HEK293 (cell line): ENCODE results near the gene LYPD5.

Experiments
- CTCF ChIA-PET: fragments of 350-600 bp; formaldehyde crosslinking; extraction: SDS; loops from one replicate; lab custom pipeline; 2021; ENCODE audit warnings: antibody characterized with exemption; lab: Yijun Ruan, JAX
- POLR2A ChIA-PET: fragments of 300-600 bp; formaldehyde crosslinking; extraction: SDS; loops from one replicate; lab custom pipeline; 2020; ENCODE audit warnings: antibody characterized with exemption, inconsistent platforms; lab: Yijun Ruan, JAX
- H3K27ac ChIP-seq: fragments of 200-500 bp; sonication (Bioruptor generic); 2 replicates; pipeline ENCODE4 v1.5.1; 2014; ENCODE audit warnings: low read depth, low read length, control low read depth, inconsistent platforms; ENCODE audit errors: extremely low read depth
- H3K36me3 ChIP-seq, 2 experiments: fragments of 200-500 bp in 1 of 2; sonication (Bioruptor generic) in 1 of 2; 1 replicate in 1 of 2; 2 replicates in 1 of 2; pipeline ENCODE4 v1.5.1; 2014 to 2017; ENCODE audit warnings: inconsistent platforms in 2 of 2, low read length in 2 of 2; ENCODE audit not compliant: control insufficient read depth in 2 of 2, insufficient read depth in 1 of 2
- H3K4me1 ChIP-seq: fragments of 200-500 bp; sonication (Bioruptor generic); 2 replicates; pipeline ENCODE4 v1.5.1; 2014; ENCODE audit warnings: mild to moderate bottlenecking, low read length, inconsistent platforms; ENCODE audit not compliant: control insufficient read depth, insufficient read depth
- H3K4me3 ChIP-seq: 2 replicates; pipeline ENCODE4 v1.5.1; 2011; ENCODE audit warnings: low read depth, mild to moderate bottlenecking, control low read depth, low read length, moderate library complexity
- H3K9me3 ChIP-seq: fragments of 200-500 bp; sonication (Bioruptor generic); 2 replicates; pipeline ENCODE4 v1.5.1; 2014; ENCODE audit warnings: low read depth, low read length, inconsistent platforms; ENCODE audit not compliant: control insufficient read depth, insufficient read depth
- GLIS1 ChIP-seq: fragments of 450-650 bp; formaldehyde crosslinking; IDR thresholded peaks from 2 replicates; pipeline ENCODE4 v1.5.1; 2016; ENCODE audit warnings: missing biosample characterization, missing genetic modification characterization
- KLF8 ChIP-seq: fragments of 450-650 bp; formaldehyde crosslinking; IDR thresholded peaks from 2 replicates; pipeline ENCODE4 v1.5.1; 2016; ENCODE audit warnings: missing biosample characterization, missing genetic modification characterization
- OSR2 ChIP-seq: fragments of 450-650 bp; formaldehyde crosslinking; IDR thresholded peaks from 2 replicates; pipeline ENCODE4 v1.5.1; 2016; ENCODE audit warnings: missing biosample characterization, missing genetic modification characterization
- PRDM2 ChIP-seq: fragments of 450-650 bp; formaldehyde crosslinking; IDR thresholded peaks from 2 replicates; pipeline ENCODE4 v1.5.1; 2016; ENCODE audit warnings: missing biosample characterization, missing genetic modification characterization, borderline replicate concordance
- ZBTB44 ChIP-seq: fragments of 450-650 bp; IDR thresholded peaks from 2 replicates; pipeline ENCODE4 v1.5.1; 2018; ENCODE audit warnings: missing biosample characterization, mild to moderate bottlenecking, missing genetic modification characterization
- ZEB2 ChIP-seq: fragments of 450-650 bp; formaldehyde crosslinking; IDR thresholded peaks from 2 replicates; pipeline ENCODE4 v1.5.1; 2016; ENCODE audit warnings: missing biosample characterization, missing genetic modification characterization
- ZFP41 ChIP-seq: fragments of 450-650 bp; formaldehyde crosslinking; IDR thresholded peaks from 2 replicates; pipeline ENCODE4 v1.5.1; 2016; ENCODE audit warnings: missing biosample characterization, missing genetic modification characterization, borderline replicate concordance
- ZNF146 ChIP-seq: fragments of 450-650 bp; formaldehyde crosslinking; IDR thresholded peaks from 2 replicates; pipeline ENCODE4 v1.5.1; 2016; ENCODE audit warnings: missing biosample characterization, missing genetic modification characterization
- ZNF169 ChIP-seq: fragments of 450-650 bp; formaldehyde crosslinking; IDR thresholded peaks from 2 replicates; pipeline ENCODE4 v1.5.1; 2016; ENCODE audit warnings: missing biosample characterization, missing genetic modification characterization
- ZNF2 ChIP-seq: fragments of 450-650 bp; formaldehyde crosslinking; IDR thresholded peaks from 2 replicates; pipeline ENCODE4 v1.5.1; 2016; ENCODE audit warnings: missing biosample characterization, missing genetic modification characterization
- ZNF239 ChIP-seq: fragments of 450-650 bp; formaldehyde crosslinking; IDR thresholded peaks from 2 replicates; pipeline ENCODE4 v1.5.1; 2016; ENCODE audit warnings: missing biosample characterization, missing genetic modification characterization
- ZNF302 ChIP-seq: fragments of 450-650 bp; formaldehyde crosslinking; IDR thresholded peaks from 2 replicates; pipeline ENCODE4 v1.5.1; 2016; ENCODE audit warnings: missing biosample characterization, missing genetic modification characterization, low read depth
- ZNF366 ChIP-seq: fragments of 450-650 bp; formaldehyde crosslinking; conservative IDR thresholded peaks from 2 replicates; pipeline ENCODE4 v1.5.1; 2016; ENCODE audit warnings: missing biosample characterization, missing genetic modification characterization
- ZNF391 ChIP-seq: fragments of 450-650 bp; formaldehyde crosslinking; IDR thresholded peaks from 2 replicates; pipeline ENCODE4 v1.5.1; 2016; ENCODE audit warnings: low read depth, missing biosample characterization, missing genetic modification characterization, borderline replicate concordance
- ZNF398 ChIP-seq: fragments of 450-650 bp; formaldehyde crosslinking; IDR thresholded peaks from 2 replicates; pipeline ENCODE4 v1.5.1; 2017; ENCODE audit warnings: missing biosample characterization, missing genetic modification characterization
- ZNF521 ChIP-seq: fragments of 450-650 bp; formaldehyde crosslinking; IDR thresholded peaks from 2 replicates; pipeline ENCODE4 v1.5.1; 2017; ENCODE audit warnings: missing biosample characterization, mild to moderate bottlenecking, missing genetic modification characterization
- ZNF544 ChIP-seq: fragments of 450-650 bp; formaldehyde crosslinking; IDR thresholded peaks from 2 replicates; pipeline ENCODE4 v1.5.0; 2017; ENCODE audit warnings: missing biosample characterization, missing genetic modification characterization
- ZNF600 ChIP-seq: fragments of 450-650 bp; formaldehyde crosslinking; IDR thresholded peaks from 2 replicates; pipeline ENCODE4 v1.5.1; 2016; ENCODE audit warnings: missing biosample characterization, missing genetic modification characterization
- ZNF660 ChIP-seq: fragments of 450-650 bp; IDR thresholded peaks from 2 replicates; pipeline ENCODE4 v1.5.1; 2018; ENCODE audit warnings: missing biosample characterization, mild to moderate bottlenecking, missing genetic modification characterization
- TF ChIP-seq, protein P1 (sequence below): fragments of 450-650 bp; formaldehyde crosslinking; IDR thresholded peaks from 2 replicates; pipeline ENCODE4 v1.5.1; 2016; ENCODE audit warnings: missing biosample characterization, missing genetic modification characterization
- TF ChIP-seq, protein P2 (sequence below): fragments of 450-650 bp; formaldehyde crosslinking; IDR thresholded peaks from 2 replicates; pipeline ENCODE4 v1.5.1; 2016; ENCODE audit warnings: missing biosample characterization, missing genetic modification characterization

Gene LYPD5

GRCh38 chr19:43784241-43784980 is 17.8 kb downstream of the LYPD5 start (continued):
- peak; percentile 24; the same call in 1 of the 2 replicates for TF ChIP-seq ZEB2 (tag by site-specific recombination)
- TF ChIP-seq ZNF398, result peak; percentile 97
- peak; percentile 33 for TF ChIP-seq GLIS1 (tag by site-specific recombination)
- 0 out of 2 replicates have a peak, but pooled peaks have one; percentile 13 for TF ChIP-seq ZNF391
- TF ChIP-seq ZNF544 (tag by site-specific recombination), result no peak
- no peak for TF ChIP-seq ZFP41
- TF ChIP-seq ZNF366 (tag by site-specific recombination), result peak; percentile 82
- TF ChIP-seq ZNF660, result no peak; the same call in 1 of the 2 replicates
- TF ChIP-seq, protein P1, sequence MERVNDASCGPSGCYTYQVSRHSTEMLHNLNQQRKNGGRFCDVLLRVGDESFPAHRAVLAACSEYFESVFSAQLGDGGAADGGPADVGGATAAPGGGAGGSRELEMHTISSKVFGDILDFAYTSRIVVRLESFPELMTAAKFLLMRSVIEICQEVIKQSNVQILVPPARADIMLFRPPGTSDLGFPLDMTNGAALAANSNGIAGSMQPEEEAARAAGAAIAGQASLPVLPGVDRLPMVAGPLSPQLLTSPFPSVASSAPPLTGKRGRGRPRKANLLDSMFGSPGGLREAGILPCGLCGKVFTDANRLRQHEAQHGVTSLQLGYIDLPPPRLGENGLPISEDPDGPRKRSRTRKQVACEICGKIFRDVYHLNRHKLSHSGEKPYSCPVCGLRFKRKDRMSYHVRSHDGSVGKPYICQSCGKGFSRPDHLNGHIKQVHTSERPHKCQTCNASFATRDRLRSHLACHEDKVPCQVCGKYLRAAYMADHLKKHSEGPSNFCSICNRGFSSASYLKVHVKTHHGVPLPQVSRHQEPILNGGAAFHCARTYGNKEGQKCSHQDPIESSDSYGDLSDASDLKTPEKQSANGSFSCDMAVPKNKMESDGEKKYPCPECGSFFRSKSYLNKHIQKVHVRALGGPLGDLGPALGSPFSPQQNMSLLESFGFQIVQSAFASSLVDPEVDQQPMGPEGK (tag by site-specific recombination), result peak; percentile 95
- TF ChIP-seq ZNF600 (tag by site-specific recombination), result peak; percentile 78
- peak; percentile 51; the same call in 1 of the 2 replicates for TF ChIP-seq KLF8 (tag by site-specific recombination)
- no peak for TF ChIP-seq ZNF239 (tag by site-specific recombination)
- no peak for TF ChIP-seq ZBTB44 (tag by site-specific recombination)
- no peak for TF ChIP-seq OSR2 (tag by site-specific recombination)
- no peak; the same call in 1 of the 2 replicates for TF ChIP-seq ZNF146

DNA sequence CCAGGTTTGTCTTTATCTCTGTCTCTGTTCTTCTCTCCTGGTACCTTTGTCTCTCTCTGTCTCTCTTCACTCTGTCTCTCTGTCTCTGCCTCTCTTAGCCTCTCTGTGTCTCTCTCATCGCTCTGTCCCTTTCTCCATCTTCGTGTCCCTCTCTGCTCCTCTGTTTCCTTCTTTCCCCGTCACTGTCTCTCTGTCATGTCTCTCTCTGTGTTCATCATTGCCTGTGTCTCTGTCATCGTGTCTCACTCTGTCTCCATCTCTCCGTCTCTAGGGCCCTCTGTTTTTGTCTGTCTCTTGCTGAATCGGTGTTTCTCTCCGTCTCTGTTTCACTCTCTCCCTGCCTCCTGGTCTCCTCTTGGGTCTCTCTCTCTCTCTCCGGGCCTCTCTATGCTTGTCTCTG is 18.6 kb downstream of the LYPD5 start:
- ChIA-PET CTCF (interaction anchor here (0.6 to 15.3 kb wide), 4 partner anchors 17 to 310 kb away, joined by 3 to 213 read pairs (median 58); no protein-coding TSS in a partner anchor), POLR2A (no interaction called here)
- no peaks in the 10 kb centered on the region; the same call in 1 of the 2 replicates for H3K4me1 ChIP-seq
- H3K36me3 ChIP-seq, result no peaks in the 10 kb centered on the region
- H3K9me3 ChIP-seq, result no peaks in the 10 kb centered on the region; the same call in 1 of the 2 replicates
- H3K4me3 ChIP-seq, result no peak overlapping the region
- H3K27ac ChIP-seq, result no peak overlapping the region
- TF ChIP-seq ZNF169 (tag by site-specific recombination) (no peak), ZNF2 (tag by site-specific recombination) (no peak), ZNF302 (tag by site-specific recombination) (no peak), ZBTB44 (tag by site-specific recombination) (no peak), ZNF521 (peak; percentile 80; the same call in 1 of the 2 replicates), PRDM2 (tag by site-specific recombination) (no peak)
- TF ChIP-seq, protein P2, sequence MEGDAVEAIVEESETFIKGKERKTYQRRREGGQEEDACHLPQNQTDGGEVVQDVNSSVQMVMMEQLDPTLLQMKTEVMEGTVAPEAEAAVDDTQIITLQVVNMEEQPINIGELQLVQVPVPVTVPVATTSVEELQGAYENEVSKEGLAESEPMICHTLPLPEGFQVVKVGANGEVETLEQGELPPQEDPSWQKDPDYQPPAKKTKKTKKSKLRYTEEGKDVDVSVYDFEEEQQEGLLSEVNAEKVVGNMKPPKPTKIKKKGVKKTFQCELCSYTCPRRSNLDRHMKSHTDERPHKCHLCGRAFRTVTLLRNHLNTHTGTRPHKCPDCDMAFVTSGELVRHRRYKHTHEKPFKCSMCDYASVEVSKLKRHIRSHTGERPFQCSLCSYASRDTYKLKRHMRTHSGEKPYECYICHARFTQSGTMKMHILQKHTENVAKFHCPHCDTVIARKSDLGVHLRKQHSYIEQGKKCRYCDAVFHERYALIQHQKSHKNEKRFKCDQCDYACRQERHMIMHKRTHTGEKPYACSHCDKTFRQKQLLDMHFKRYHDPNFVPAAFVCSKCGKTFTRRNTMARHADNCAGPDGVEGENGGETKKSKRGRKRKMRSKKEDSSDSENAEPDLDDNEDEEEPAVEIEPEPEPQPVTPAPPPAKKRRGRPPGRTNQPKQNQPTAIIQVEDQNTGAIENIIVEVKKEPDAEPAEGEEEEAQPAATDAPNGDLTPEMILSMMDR, result no peak
